GM06990 (cell line): ENCODE data around the gene CANT1.

Source experiments
- DNase-seq: peaks from one replicate; pipeline ENCODE4 v3.0.0-alpha.2; 2011; ENCODE audit not compliant: insufficient read length; ENCODE audit errors: extremely low read depth
- H3K27me3 ChIP-seq: replicated peaks from 2 replicates; pipeline ENCODE4 v1.6.0; 2011; ENCODE audit warnings: low read length; ENCODE audit not compliant: control insufficient read depth, insufficient read depth
- H3K36me3 ChIP-seq: 2 replicates; pipeline ENCODE4 v1.5.1; 2011; ENCODE audit warnings: low read length; ENCODE audit not compliant: control insufficient read depth, insufficient read depth
- H3K4me3 ChIP-seq: replicated peaks from 2 replicates; pipeline ENCODE4 v1.5.1; 2011; ENCODE audit warnings: low read depth, mild to moderate bottlenecking, control low read depth, low read length
- TF ChIP-seq, protein P1 (sequence below): IDR thresholded peaks from 2 replicates; pipeline ENCODE4 v1.5.1; 2011; ENCODE audit warnings: low read length, control low read depth, mild to moderate bottlenecking, inconsistent platforms; ENCODE audit not compliant: insufficient read depth, poor library complexity, severe bottlenecking

The CANT1 gene

GRCh38 chr17:79036596-79036995, 27.0 kb upstream of the CANT1 start:
- Histone ChIP-seq H3K4me3 (no peak overlapping the region), H3K27me3 (no peaks in the 10 kb centered on the region; the same call in 1 of the 2 replicates), H3K36me3 (no peaks in the 10 kb centered on the region)
- no peak for DNase-seq
- TF ChIP-seq, protein P1, sequence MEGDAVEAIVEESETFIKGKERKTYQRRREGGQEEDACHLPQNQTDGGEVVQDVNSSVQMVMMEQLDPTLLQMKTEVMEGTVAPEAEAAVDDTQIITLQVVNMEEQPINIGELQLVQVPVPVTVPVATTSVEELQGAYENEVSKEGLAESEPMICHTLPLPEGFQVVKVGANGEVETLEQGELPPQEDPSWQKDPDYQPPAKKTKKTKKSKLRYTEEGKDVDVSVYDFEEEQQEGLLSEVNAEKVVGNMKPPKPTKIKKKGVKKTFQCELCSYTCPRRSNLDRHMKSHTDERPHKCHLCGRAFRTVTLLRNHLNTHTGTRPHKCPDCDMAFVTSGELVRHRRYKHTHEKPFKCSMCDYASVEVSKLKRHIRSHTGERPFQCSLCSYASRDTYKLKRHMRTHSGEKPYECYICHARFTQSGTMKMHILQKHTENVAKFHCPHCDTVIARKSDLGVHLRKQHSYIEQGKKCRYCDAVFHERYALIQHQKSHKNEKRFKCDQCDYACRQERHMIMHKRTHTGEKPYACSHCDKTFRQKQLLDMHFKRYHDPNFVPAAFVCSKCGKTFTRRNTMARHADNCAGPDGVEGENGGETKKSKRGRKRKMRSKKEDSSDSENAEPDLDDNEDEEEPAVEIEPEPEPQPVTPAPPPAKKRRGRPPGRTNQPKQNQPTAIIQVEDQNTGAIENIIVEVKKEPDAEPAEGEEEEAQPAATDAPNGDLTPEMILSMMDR = no peak

DNA sequence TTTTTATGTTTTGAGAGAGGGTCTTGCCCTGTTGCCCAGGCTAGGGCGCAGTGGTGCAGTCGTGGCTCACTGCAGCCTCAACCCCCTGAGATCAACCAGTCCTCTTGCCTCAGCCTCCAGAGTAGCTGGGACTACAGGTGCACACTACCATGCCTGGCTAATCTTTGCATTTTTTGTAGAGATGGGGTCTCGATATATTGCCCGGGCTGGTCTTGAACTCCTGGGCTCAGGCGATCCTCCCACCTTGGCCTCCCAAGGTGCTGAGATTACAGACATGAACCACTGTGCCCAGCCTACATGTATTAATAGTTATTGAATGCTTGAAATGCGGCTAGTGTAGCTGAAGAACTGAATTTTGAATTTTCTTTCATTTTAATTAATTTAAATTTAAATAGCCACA, 26.6 kb upstream of the CANT1 start:
- Histone ChIP-seq H3K27me3 (no peaks in the 10 kb centered on the region; the same call in 1 of the 2 replicates), H3K36me3 (no peaks in the 10 kb centered on the region)
- TF ChIP-seq, protein P1 = no peak

GRCh38 chr17:79035686-79036085, 26.1 kb upstream of the CANT1 start:
- no peak for DNase-seq
- Histone ChIP-seq H3K4me3 (no peak overlapping the region), H3K36me3 (no peaks in the 10 kb centered on the region), H3K27me3 (no peaks in the 10 kb centered on the region; the same call in 1 of the 2 replicates)
- TF ChIP-seq, protein P1 = no peak

More for the DNA sequence above, 26.6 kb upstream of the CANT1 start:
- no peak overlapping the region for H3K4me3 ChIP-seq
- no peak for DNase-seq

GRCh38 chr17:79034931-79035485, 25.4 kb upstream of the CANT1 start:
- Histone ChIP-seq H3K36me3 (no peaks in the 10 kb centered on the region), H3K4me3 (no peak overlapping the region), H3K27me3 (no peaks in the 10 kb centered on the region; the same call in 1 of the 2 replicates)
- no peak for DNase-seq
- TF ChIP-seq, protein P1 = no peak

DNA sequence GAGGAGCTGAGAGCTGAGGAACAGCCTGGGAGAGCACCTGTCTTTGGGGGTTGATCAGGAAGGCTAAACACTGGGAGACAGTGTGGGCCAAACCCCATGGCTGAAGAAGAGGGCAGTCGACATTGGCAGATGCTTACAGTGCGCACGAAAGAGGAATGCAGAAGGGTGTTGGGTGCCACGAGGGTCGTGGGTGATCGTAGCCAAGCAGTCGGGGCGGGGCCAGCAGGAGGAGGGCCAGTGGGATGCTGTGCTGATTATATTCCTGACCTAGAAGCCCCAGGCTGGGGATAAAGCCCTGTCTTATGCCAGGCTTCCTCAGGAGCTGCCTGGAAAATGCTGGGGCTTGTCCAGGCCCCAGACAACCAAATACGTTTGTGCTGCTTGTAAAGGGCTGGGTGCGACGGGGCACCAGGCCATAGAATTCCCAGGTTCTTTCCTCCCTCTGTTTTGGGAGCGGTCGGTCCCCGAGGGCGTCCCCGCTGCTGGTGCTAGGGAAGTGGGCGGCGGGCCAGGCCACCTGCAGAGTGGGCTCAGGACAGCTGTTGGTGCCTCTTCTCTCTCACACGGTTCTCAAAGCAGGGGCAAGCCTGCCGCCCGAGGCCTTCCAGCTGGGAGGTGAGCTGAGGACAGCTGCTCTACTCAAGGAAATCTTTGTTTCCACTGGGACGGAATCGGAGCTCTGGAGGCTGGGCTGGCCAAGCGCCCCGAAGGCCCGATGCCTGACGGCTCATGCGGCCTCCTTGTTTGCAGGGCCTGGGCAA, 24.4 kb upstream of the CANT1 start:
- Histone ChIP-seq H3K36me3 (no peaks in the 10 kb centered on the region), H3K27me3 (peaks cover 2% of the 10 kb centered on the region), H3K4me3 (no peak overlapping the region)
- TF ChIP-seq, protein P1 = no peak
- DNase-seq = no peak
